Right lobe of liver (tissue), 4 donors: ENCODE results near the gene PRR18.

ENCODE experiments used
- CTCF ChIP-seq, 4 donors: fragments of 200-600 bp in 3 of 4; fragments of 450-650 bp in 1 of 4; IDR thresholded peaks; one replicate each; pipeline versions ENCODE4 v1.5.1 to v1.8.0; 2016 to 2022; ENCODE audit warnings: antibody characterized with exemption in 4 of 4, mild to moderate bottlenecking in 2 of 4
- POLR2A ChIP-seq: fragments of 450-650 bp; IDR thresholded peaks from one replicate; pipeline ENCODE4 v1.6.1; 2017; ENCODE audit warnings: antibody characterized with exemption, mild to moderate bottlenecking
- donor health status: DM: no; HTN: no; CAD: no.
- donor health status: DM: no; HTN: no; CAD: no.
- donor health status: DM: no; HTN: yes; CAD: no.

- TF ChIP-seq CTCF (IDR thresholded peaks at IDR 0.05) (no peak), POLR2A (peak; percentile 95)
These were observed 34.4 kb upstream of the PRR18 start, which contains the start of gene SFT2D1 for GRCh38 chr6:166342349-166343149.
